NCI-H460 (cell line): ENCODE data around the gene RASGEF1B. TPM values are rescaled to one million over a fixed set of nuclear protein-coding genes. Genes with fewer than 3 reads are reported as not detected.
"Not testable (repeated sequence)": the region's sequence is repeated elsewhere in the genome, so short reads cannot be mapped to it uniquely, and the experiment has no call there.

Experiments
- DNase-seq: peaks from one replicate; pipeline ENCODE4 v3.0.0-alpha.2; 2016; ENCODE audit warnings: low read depth; ENCODE audit errors: extremely low read depth
- total RNA-seq: library from RNA; depleted of rRNA; stranded (reverse); fragments of >200 nt; shearing (Covaris generic); gene quantifications from 2 replicates; pipeline ENCODE4 v1.2.3, GENCODE V29; 2014

RASGEF1B gene
- total RNA-seq, 1 experiment from 2014 or later = 0.15 TPM

GRCh38 chr4:81436941-81437574 is 34.6 kb downstream of the RASGEF1B start:
- no peak for DNase-seq

- no peak for DNase-seq
Observed at GRCh38 chr4:81436096-81436495, 35.6 kb downstream of the RASGEF1B start.

- DNase-seq = no peak
Observed at GRCh38 chr4:81432825-81433224, 38.9 kb downstream of the RASGEF1B start.

- DNase-seq = no peak
Observed at GRCh38 chr4:81431971-81432370, 39.7 kb downstream of the RASGEF1B start.

- no peak for DNase-seq
Observed at GRCh38 chr4:81429607-81430006, 42.1 kb downstream of the RASGEF1B start.

GRCh38 chr4:81429031-81429430 is 42.7 kb downstream of the RASGEF1B start:
- no peak for DNase-seq

GRCh38 chr4:81428002-81428401 is 43.7 kb downstream of the RASGEF1B start:
- DNase-seq = no peak

- DNase-seq = no peak
Observed at GRCh38 chr4:81427344-81427821, 44.3 kb downstream of the RASGEF1B start.

GRCh38 chr4:81426770-81427289 is 44.9 kb downstream of the RASGEF1B start:
- no peak for DNase-seq

- no peak for DNase-seq
Observed at GRCh38 chr4:81424816-81425755, 46.6 kb downstream of the RASGEF1B start.

- no peak for DNase-seq
Observed at GRCh38 chr4:81424336-81424735, 47.4 kb downstream of the RASGEF1B start.

GRCh38 chr4:81422595-81422994 is 49.1 kb downstream of the RASGEF1B start:
- no peak for DNase-seq

GRCh38 chr4:81421346-81422218 is 50.1 kb downstream of the RASGEF1B start:
- DNase-seq = no peak

- DNase-seq = no peak
Observed at GRCh38 chr4:81418572-81418971, 53.1 kb downstream of the RASGEF1B start.

- DNase-seq = no peak
Observed at GRCh38 chr4:81412946-81413495, 58.7 kb downstream of the RASGEF1B start.

- DNase-seq = no peak
Observed at GRCh38 chr4:81410680-81411079, 61.0 kb downstream of the RASGEF1B start.

GRCh38 chr4:81409836-81410235 is 61.9 kb downstream of the RASGEF1B start:
- DNase-seq = no peak

- DNase-seq = no peak
Observed at GRCh38 chr4:81408341-81408740, 63.4 kb downstream of the RASGEF1B start.

GRCh38 chr4:81407726-81408125 is 64.0 kb downstream of the RASGEF1B start:
- no peak for DNase-seq

GRCh38 chr4:81406481-81406880 is 65.2 kb downstream of the RASGEF1B start:
- DNase-seq = not testable (repeated sequence)
